NCI-H524 treated with DMSO at 0.1 percent for 48 hours (cell line): ENCODE data around the gene PIEZO2.

Experiments used
- DNase-seq: peaks from one replicate; lab custom pipeline; 2025; lab: John Stamatoyannopoulos, UW

Gene PIEZO2

GRCh38 chr18:11064727-11065460 is 84.5 kb downstream of the PIEZO2 start:
- DNase-seq, result no peak

- no peak for DNase-seq
Observed at GRCh38 chr18:11064106-11064505, 85.3 kb downstream of the PIEZO2 start.

GRCh38 chr18:11055721-11056120 is 93.6 kb downstream of the PIEZO2 start:
- no peak for DNase-seq

- DNase-seq, result no peak
Observed at GRCh38 chr18:11054497-11054896, 94.9 kb downstream of the PIEZO2 start.

GRCh38 chr18:11053293-11053692 is 96.1 kb downstream of the PIEZO2 start:
- DNase-seq, result no peak

GRCh38 chr18:11052800-11053199 is 96.6 kb downstream of the PIEZO2 start:
- DNase-seq, result no peak

- no peak for DNase-seq
Observed at GRCh38 chr18:11051462-11051861, 97.9 kb downstream of the PIEZO2 start.

- DNase-seq, result no peak
Observed at GRCh38 chr18:11050966-11051365, 98.4 kb downstream of the PIEZO2 start.

GRCh38 chr18:11047817-11048216 is 101.6 kb downstream of the PIEZO2 start:
- no peak for DNase-seq

- no peak for DNase-seq
Observed at GRCh38 chr18:11047156-11047555, 102.2 kb downstream of the PIEZO2 start.

GRCh38 chr18:11046140-11046539 is 103.2 kb downstream of the PIEZO2 start:
- DNase-seq, result peak; percentile 20

- DNase-seq, result no peak
Observed at GRCh38 chr18:11043694-11044093, 105.7 kb downstream of the PIEZO2 start.

- DNase-seq, result no peak
Observed at GRCh38 chr18:11042247-11042646, 107.1 kb downstream of the PIEZO2 start.

- no peak for DNase-seq
Observed at GRCh38 chr18:11040823-11041656, 108.3 kb downstream of the PIEZO2 start.

GRCh38 chr18:11040359-11040758 is 109.0 kb downstream of the PIEZO2 start:
- DNase-seq, result no peak

- DNase-seq, result no peak
Observed at GRCh38 chr18:11037533-11038240, 111.7 kb downstream of the PIEZO2 start.

GRCh38 chr18:11035814-11036495 is 113.4 kb downstream of the PIEZO2 start:
- no peak for DNase-seq

- DNase-seq, result no peak
Observed at GRCh38 chr18:11035376-11035775, 114.0 kb downstream of the PIEZO2 start.

GRCh38 chr18:11034884-11035283 is 114.5 kb downstream of the PIEZO2 start:
- no peak for DNase-seq

- DNase-seq, result no peak
Observed at GRCh38 chr18:11033503-11033902, 115.9 kb downstream of the PIEZO2 start.

- no peak for DNase-seq
Observed at GRCh38 chr18:11031966-11032365, 117.4 kb downstream of the PIEZO2 start.

GRCh38 chr18:11029021-11029420 is 120.3 kb downstream of the PIEZO2 start:
- no peak for DNase-seq
